ENCODE results near the gene USP16. TPM values are rescaled to one million over a fixed set of nuclear protein-coding genes. Genes with fewer than 3 reads are reported as not detected.

The USP16 gene
- total RNA-seq, 1 donor from 2014 or later = 53.7 TPM

Other genes starting within 250 kb of the USP16 start
- 35.6 TPM for gene LTN1, start 31.8 kb upstream of the USP16 start, total RNA-seq
- 8.5 TPM for gene RWDD2B, start 5.3 kb upstream of the USP16 start, total RNA-seq
- 73.8 TPM for gene CCT8, start 49.0 kb downstream of the USP16 start, total RNA-seq
- gene MAP3K7CL, start 106.0 kb downstream of the USP16 start, total RNA-seq = 5.7 TPM